Thyroid gland (tissue), 4 donors: ENCODE data around the gene COL4A1. TPM values are rescaled to one million over a fixed set of nuclear protein-coding genes. Genes with fewer than 3 reads are reported as not detected.
A peak's percentile ranks its signal among the peaks of the same experiment; 100 is the strongest.

Experiments
- DNase-seq, 2 donors: peaks; one replicate each; pipeline ENCODE4 v3.0.0-alpha.2; 2019
- H3K27ac ChIP-seq, 3 donors: fragments of 200-600 bp; sonication (generic); 1 replicate in 2 of 3; 2 replicates in 1 of 3; pipeline ENCODE4 v1.5.1; 2016 to 2019; ENCODE audit warnings: mild to moderate bottlenecking in 1 of 3, moderate library complexity in 1 of 3
- H3K27me3 ChIP-seq: fragments of 200-600 bp; sonication (generic); one replicate; pipeline ENCODE4 v1.5.1; 2019
- H3K36me3 ChIP-seq, 2 donors: fragments of 200-600 bp; sonication (generic); one replicate each; pipeline ENCODE4 v1.5.1; 2016 to 2019
- H3K4me1 ChIP-seq, 2 donors: fragments of 200-600 bp; sonication (generic); one replicate each; pipeline ENCODE4 v1.5.1; 2017 to 2019
- H3K4me3 ChIP-seq, 3 donors: fragments of 200-600 bp; sonication (generic); replicated peaks in 1 of 3; 1 replicate in 2 of 3; 2 replicates in 1 of 3; pipeline ENCODE4 v1.5.1; 2016; ENCODE audit warnings: mild to moderate bottlenecking in 1 of 3
- H3K9me3 ChIP-seq: fragments of 200-600 bp; sonication (generic); one replicate; pipeline ENCODE4 v1.5.1; 2017
- CTCF ChIP-seq, 6 experiments: fragments of 200-600 bp in 3 of 6; fragments of 450-650 bp in 3 of 6; sonication (generic) in 3 of 6; IDR thresholded peaks; one replicate each; pipeline ENCODE4 v1.5.1; 2016 to 2019; ENCODE audit warnings: antibody characterized with exemption in 6 of 6, mild to moderate bottlenecking in 2 of 6, inconsistent platforms in 1 of 6, moderate library complexity in 1 of 6
- POLR2A ChIP-seq, 2 donors: fragments of 450-650 bp; IDR thresholded peaks; one replicate each; pipeline ENCODE4 v1.6.1; 2017; ENCODE audit warnings: antibody characterized with exemption in 2 of 2, mild to moderate bottlenecking in 2 of 2, moderate library complexity in 1 of 2
- WGBS, 2 donors: methylation state at CpG; one replicate each; pipeline ENCODE4 v1.1.5; 2017; 5-methylcytosine and 5-hydroxymethylcytosine counted together
- intact Hi-C: fragments of 100-400 bp; cut with DNase I; formaldehyde crosslinking; loops from one replicate; pipeline ENCODE4 v1.15.1; 2023
- total RNA-seq, 4 donors: library from RNA; depleted of rRNA; stranded (reverse); fragments of >200 nt; gene quantifications; one replicate each; pipeline ENCODE4 v1.2.3, GENCODE V29; 2016

The COL4A1 gene
- total RNA-seq, 4 donors from 2014 or later, result 71.3 to 161 (median 112) TPM

DNA sequence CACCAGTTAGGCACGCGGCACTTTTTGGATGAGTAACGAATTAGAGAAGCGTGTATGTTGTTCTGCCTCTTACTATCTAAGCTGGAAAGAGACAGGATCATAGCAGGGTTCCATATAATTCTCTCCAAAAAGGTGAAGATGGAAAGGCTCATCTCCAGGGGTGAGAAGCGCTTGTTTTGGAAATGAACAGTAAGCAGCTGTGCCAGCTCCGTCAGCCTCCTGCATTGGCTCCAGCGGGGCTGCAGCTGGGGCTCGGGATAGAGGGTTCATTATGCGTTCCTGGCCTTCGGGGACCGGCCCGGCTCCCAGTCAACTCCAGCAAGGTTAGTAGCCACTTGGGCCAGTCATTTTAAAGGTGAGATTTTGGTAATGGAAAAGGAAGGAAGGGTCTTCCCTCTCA lies 155.5 kb downstream of the COL4A1 start:
- H3K9me3 ChIP-seq, result no peaks in the 10 kb centered on the region
- no peak for DNase-seq
- H3K4me1 ChIP-seq, result no peaks in the 10 kb centered on the region
- no peaks in the 10 kb centered on the region for H3K27me3 ChIP-seq
- intact Hi-C loops, result no loop called here
- no peak overlapping the region for H3K4me3 ChIP-seq
- TF ChIP-seq POLR2A (IDR thresholded peaks at IDR 0.05), result no peak
- TF ChIP-seq CTCF (IDR thresholded peaks at IDR 0.05), result no peak
- no peak overlapping the region for H3K27ac ChIP-seq
- peaks cover 33 to 69% of the 10 kb centered on the region in 2 donors for H3K36me3 ChIP-seq
- 85 to 91% methylated on average over 12 of the region's 12 CpGs for WGBS, 2 donors

DNA sequence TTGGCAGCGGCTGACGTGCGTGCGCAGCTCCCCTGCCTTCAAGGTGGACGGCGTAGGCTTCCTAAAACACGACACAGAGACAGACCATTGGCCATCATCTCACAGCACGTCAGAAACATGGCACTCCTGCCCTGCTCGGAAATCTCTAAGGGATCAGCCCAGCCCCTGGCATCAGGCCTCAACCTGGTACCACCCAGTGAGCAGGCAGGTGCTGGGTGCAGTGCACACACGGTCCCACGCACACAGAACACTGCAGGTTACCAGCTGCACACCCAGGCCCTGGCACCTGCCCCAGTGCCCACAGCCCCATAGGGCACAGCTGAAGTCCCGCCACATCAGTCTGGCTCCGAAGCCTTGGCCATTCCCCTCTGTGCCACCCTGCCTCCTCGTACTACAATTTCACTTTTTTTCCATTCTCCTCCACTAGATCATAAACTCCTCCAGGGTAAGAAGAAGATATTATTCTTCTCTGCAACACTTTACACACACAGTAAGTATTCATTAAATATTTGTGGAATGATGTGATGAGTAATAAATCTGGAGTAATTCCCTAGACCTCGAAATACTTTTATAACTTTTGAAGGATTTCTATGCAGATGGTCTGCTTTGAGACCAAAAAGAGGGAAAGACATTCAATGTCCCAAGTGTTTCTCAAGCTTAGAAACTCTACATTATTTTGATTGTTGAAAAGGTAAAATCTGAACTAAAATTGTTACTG lies 156.4 kb downstream of the COL4A1 start:
- intact Hi-C loops, result no loop called here
- WGBS, 2 donors, result 94 to 95% methylated on average over 15 of the region's 15 CpGs
- Histone ChIP-seq H3K4me3 (no peak overlapping the region), H3K4me1 (no peaks in the 10 kb centered on the region), H3K36me3 (peaks cover 33 to 63% of the 10 kb centered on the region in 2 donors), H3K9me3 (no peaks in the 10 kb centered on the region), H3K27ac (no peak overlapping the region), H3K27me3 (no peaks in the 10 kb centered on the region)
- TF ChIP-seq POLR2A (IDR thresholded peaks at IDR 0.05) (no peak), CTCF (IDR thresholded peaks at IDR 0.05) (no peak)
- DNase-seq, result no peak

DNA sequence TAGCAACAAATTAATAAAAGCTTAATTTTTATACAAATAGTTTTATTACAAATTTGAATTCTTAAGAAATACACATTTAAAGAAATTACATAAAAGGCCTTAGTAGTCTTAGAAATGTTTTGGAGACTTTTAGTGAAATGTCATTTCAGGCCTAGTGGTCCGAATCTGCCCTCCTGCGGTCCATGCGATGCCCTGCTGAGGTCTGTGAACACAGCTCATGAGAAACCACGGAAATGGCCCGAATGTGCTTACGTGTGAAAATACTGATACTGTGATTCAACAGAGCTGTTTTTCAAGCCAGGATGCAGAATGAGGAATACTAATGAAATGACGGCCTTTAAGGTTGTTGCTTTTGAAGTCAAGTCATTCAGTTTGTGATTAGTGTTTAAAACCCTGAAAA lies 157.9 kb downstream of the COL4A1 start:
- intact Hi-C loops, result no loop called here
- TF ChIP-seq POLR2A (IDR thresholded peaks at IDR 0.05) (no peak), CTCF (IDR thresholded peaks at IDR 0.05) (no peak)
- Histone ChIP-seq H3K4me1 (no peaks in the 10 kb centered on the region), H3K27ac (no peak overlapping the region), H3K27me3 (no peaks in the 10 kb centered on the region), H3K9me3 (no peaks in the 10 kb centered on the region), H3K4me3 (no peak overlapping the region), H3K36me3 (peaks cover 25 to 51% of the 10 kb centered on the region in 2 donors)
- no peak for DNase-seq
- 92 to 93% methylated on average over 7 of the region's 7 CpGs for WGBS, 2 donors

- H3K27ac ChIP-seq, result no peak overlapping the region
- 77 to 94% methylated on average over 3 of the region's 3 CpGs for WGBS, 2 donors
- no peak for DNase-seq
- no peaks in the 10 kb centered on the region for H3K27me3 ChIP-seq
- intact Hi-C loops, result no loop called here
- H3K36me3 ChIP-seq, result no peaks in the 10 kb centered on the region
- TF ChIP-seq POLR2A (IDR thresholded peaks at IDR 0.05), result no peak
- no peaks in the 10 kb centered on the region for H3K9me3 ChIP-seq
- no peak overlapping the region for H3K4me3 ChIP-seq
- peaks cover 0 to 4% of the 10 kb centered on the region in 2 donors for H3K4me1 ChIP-seq
Measured at GRCh38 chr13:110140099-110140498, 166.9 kb downstream of the COL4A1 start.

DNA sequence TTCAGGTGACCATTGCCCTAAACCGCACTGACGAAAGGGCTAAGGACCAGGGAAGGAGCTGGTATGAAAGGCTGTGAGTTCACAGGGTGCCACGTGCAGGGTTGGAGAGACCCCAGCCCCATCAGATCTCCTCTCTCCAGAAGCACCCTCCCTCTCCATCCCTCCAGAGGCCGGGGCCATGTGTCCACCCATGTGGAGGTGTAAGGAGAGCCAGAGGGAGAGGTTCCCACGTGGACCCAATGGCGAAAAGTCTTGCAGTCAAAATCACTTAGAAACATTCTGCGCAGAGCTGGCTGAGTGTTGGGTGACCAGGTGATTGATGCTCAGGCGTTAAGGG lies 168.3 kb downstream of the COL4A1 start:
- no peak for DNase-seq
- intact Hi-C loops, result no loop called here
- WGBS, 2 donors, result 25 to 29% methylated on average over 7 to 8 of the region's 8 CpGs
- TF ChIP-seq CTCF (IDR thresholded peaks at IDR 0.05), result peak in 1 of 6 experiments; percentile 11
- TF ChIP-seq POLR2A (IDR thresholded peaks at IDR 0.05), result no peak
- Histone ChIP-seq H3K27me3 (no peaks in the 10 kb centered on the region), H3K36me3 (no peaks in the 10 kb centered on the region), H3K27ac (peak overlapping the region in 2 of 3 donors; percentile 13 to 58), H3K9me3 (no peaks in the 10 kb centered on the region), H3K4me1 (peaks cover 0 to 4% of the 10 kb centered on the region in 2 donors), H3K4me3 (peak overlapping the region; percentile 1 to 47 (median 40))
